A673 (cell line): ENCODE data around the gene RAB38. TPM values are rescaled to one million over a fixed set of nuclear protein-coding genes. Genes with fewer than 3 reads are reported as not detected.

Experiments used
- BruUV-seq: library from RNA; stranded (reverse); fragments of 400-500 nt; replicated peaks from 2 replicates; lab custom pipeline; 2021; lab: Mats Ljungman, UMichigan
- CTCF ChIA-PET: fragments of 300-600 bp; sonication (Branson Sonifier 250); formaldehyde crosslinking; loops from one replicate; lab custom pipeline; 2022; ENCODE audit warnings: antibody characterized with exemption; lab: Charles Lee
- POLR2A ChIA-PET: fragments of 300-600 bp; sonication (Branson Sonifier 250); formaldehyde crosslinking; loops from one replicate; lab custom pipeline; 2022; ENCODE audit warnings: antibody characterized with exemption; ENCODE audit not compliant: low non-redundant PET; lab: Charles Lee
- DNase-seq: peaks from one replicate; pipeline ENCODE4 v3.0.0-alpha.2; 2015; ENCODE audit warnings: low spot score
- H3K27ac ChIP-seq: fragments of 200-600 bp; sonication (generic); 2 replicates; pipeline ENCODE4 v1.5.1; 2016; ENCODE audit warnings: mixed run types, low read depth, mild to moderate bottlenecking, mixed read lengths, antibody characterized with exemption, low read length; ENCODE audit not compliant: poor library complexity, severe bottlenecking
- H3K27me3 ChIP-seq: fragments of 200-600 bp; sonication (generic); replicated peaks from 2 replicates; pipeline ENCODE4 v1.6.1; 2017; ENCODE audit warnings: mixed run types, low read depth, mild to moderate bottlenecking, mixed read lengths, antibody characterized with exemption, low read length; ENCODE audit not compliant: insufficient read depth, poor library complexity
- H3K36me3 ChIP-seq: fragments of 200-600 bp; sonication (generic); 2 replicates; pipeline ENCODE4 v1.6.1; 2016; ENCODE audit warnings: mixed run types, mild to moderate bottlenecking, mixed read lengths, antibody characterized with exemption, low read length; ENCODE audit not compliant: insufficient read depth, poor library complexity, severe bottlenecking
- H3K4me1 ChIP-seq: fragments of 200-600 bp; sonication (generic); 2 replicates; pipeline ENCODE4 v1.6.1; 2017; ENCODE audit warnings: mixed run types, mild to moderate bottlenecking, mixed read lengths, antibody characterized with exemption, low read length; ENCODE audit not compliant: insufficient read depth, poor library complexity, severe bottlenecking
- H3K4me3 ChIP-seq: fragments of 200-600 bp; sonication (generic); 2 replicates; pipeline ENCODE4 v1.5.1; 2016; ENCODE audit warnings: low read depth, mixed run types, mild to moderate bottlenecking, mixed read lengths, low read length; ENCODE audit not compliant: poor library complexity, severe bottlenecking
- H3K9me3 ChIP-seq: fragments of 200-600 bp; sonication (generic); 2 replicates; pipeline ENCODE4 v1.6.1; 2016; ENCODE audit warnings: mixed run types, low read depth, mild to moderate bottlenecking, mixed read lengths, antibody characterized with exemption, low read length; ENCODE audit not compliant: poor library complexity, severe bottlenecking
- EZH2 ChIP-seq: fragments of 200-600 bp; sonication (generic); IDR thresholded peaks from 2 replicates; pipeline ENCODE4 v1.6.1; 2017; ENCODE audit warnings: borderline replicate concordance, low read depth, mild to moderate bottlenecking, mixed read lengths, antibody characterized with exemption, low read length; ENCODE audit not compliant: poor library complexity, severe bottlenecking
- intact Hi-C: fragments of 100-400 bp; cut with micrococcal nuclease; formaldehyde crosslinking; loops from one replicate; pipeline ENCODE4 v1.10.0; 2022; ENCODE audit not compliant: unreplicated experiment
- total RNA-seq: library from RNA; stranded (reverse); gene quantifications from 2 replicates; pipeline ENCODE4 v1.2.3, GENCODE V29; 2021
- TF ChIP-seq, protein P1 (sequence below): fragments of 300-800, 200-600 bp; sonication (generic); conservative IDR thresholded peaks from 2 replicates; pipeline ENCODE4 v1.5.1; 2017; ENCODE audit warnings: low read depth, mild to moderate bottlenecking, antibody characterized with exemption, low read length, moderate library complexity, mixed read lengths

Gene RAB38
- total RNA-seq, 1 experiment from 2014 or later = 1.6 TPM

DNA sequence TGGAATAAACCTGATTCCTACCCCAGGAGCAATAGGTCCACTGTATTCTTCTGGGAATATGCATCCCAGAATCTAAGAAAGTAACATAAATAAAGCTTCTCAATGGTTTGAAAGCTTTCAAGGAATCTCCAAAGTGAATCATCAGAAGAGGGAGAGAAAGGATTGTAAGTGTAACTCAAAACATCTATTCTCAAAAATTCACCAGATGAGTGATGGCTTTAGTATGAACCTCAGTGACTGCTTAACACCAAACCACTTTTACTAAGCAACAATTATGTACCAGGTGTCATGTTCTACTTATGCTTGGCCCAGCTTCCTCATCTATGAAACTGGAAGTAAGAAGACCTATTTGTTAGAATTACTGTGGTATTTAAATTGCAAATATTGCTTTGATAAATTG, 7.4 kb downstream of the RAB38 start:
- BruUV-seq = no TSS peak
- no peak for TF ChIP-seq EZH2
- TF ChIP-seq, protein P1, sequence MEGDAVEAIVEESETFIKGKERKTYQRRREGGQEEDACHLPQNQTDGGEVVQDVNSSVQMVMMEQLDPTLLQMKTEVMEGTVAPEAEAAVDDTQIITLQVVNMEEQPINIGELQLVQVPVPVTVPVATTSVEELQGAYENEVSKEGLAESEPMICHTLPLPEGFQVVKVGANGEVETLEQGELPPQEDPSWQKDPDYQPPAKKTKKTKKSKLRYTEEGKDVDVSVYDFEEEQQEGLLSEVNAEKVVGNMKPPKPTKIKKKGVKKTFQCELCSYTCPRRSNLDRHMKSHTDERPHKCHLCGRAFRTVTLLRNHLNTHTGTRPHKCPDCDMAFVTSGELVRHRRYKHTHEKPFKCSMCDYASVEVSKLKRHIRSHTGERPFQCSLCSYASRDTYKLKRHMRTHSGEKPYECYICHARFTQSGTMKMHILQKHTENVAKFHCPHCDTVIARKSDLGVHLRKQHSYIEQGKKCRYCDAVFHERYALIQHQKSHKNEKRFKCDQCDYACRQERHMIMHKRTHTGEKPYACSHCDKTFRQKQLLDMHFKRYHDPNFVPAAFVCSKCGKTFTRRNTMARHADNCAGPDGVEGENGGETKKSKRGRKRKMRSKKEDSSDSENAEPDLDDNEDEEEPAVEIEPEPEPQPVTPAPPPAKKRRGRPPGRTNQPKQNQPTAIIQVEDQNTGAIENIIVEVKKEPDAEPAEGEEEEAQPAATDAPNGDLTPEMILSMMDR = no peak
- no peaks in the 10 kb centered on the region for H3K36me3 ChIP-seq
- ChIA-PET POLR2A (no interaction called here), CTCF (no interaction called here)
- no peak for DNase-seq
- intact Hi-C loops = loop anchor here (5.0 kb wide), 1 partner anchor 379 kb away; no protein-coding TSS in a partner anchor
- no peak overlapping the region for H3K27ac ChIP-seq
- no peak overlapping the region for H3K4me3 ChIP-seq
- H3K27me3 ChIP-seq = no peaks in the 10 kb centered on the region
- H3K9me3 ChIP-seq = no peaks in the 10 kb centered on the region
- no peaks in the 10 kb centered on the region for H3K4me1 ChIP-seq

- H3K4me3 ChIP-seq = no peak overlapping the region
- ChIA-PET POLR2A (no interaction called here), CTCF (no interaction called here)
- H3K27ac ChIP-seq = no peak overlapping the region
- no peaks in the 10 kb centered on the region for H3K27me3 ChIP-seq
- no peak for TF ChIP-seq EZH2
- TF ChIP-seq, protein P1 = no peak
- H3K36me3 ChIP-seq = no peaks in the 10 kb centered on the region
- H3K9me3 ChIP-seq = no peaks in the 10 kb centered on the region
- no peak for DNase-seq
- H3K4me1 ChIP-seq = no peaks in the 10 kb centered on the region
- no TSS peak for BruUV-seq
- intact Hi-C loops = loop anchor here (5.0 kb wide), 1 partner anchor 382 kb away; no protein-coding TSS in a partner anchor
These were observed 10.2 kb downstream of the RAB38 start for GRCh38 chr11:88164806-88165585.

DNA sequence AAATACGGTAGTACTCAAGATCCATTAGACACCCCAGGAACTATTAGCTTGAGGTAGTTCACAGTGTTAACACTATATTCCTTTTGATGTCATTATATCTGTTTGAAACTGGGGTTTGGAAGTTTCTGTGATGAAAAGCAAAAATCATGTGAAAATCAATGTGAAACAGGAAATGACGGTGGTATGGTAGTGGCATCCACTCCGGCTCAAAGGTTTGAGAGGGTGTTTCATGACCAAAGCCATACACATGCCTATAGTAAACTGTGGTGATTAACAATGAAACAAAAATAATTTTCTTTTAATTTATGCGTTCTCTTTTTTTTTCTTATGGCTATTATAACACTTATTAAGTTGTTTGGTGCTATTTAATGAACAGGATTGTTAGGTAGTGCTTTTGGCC, 10.9 kb downstream of the RAB38 start:
- Histone ChIP-seq H3K4me3 (no peak overlapping the region), H3K27me3 (no peaks in the 10 kb centered on the region), H3K36me3 (no peaks in the 10 kb centered on the region), H3K9me3 (no peaks in the 10 kb centered on the region), H3K27ac (no peak overlapping the region), H3K4me1 (no peaks in the 10 kb centered on the region)
- TF ChIP-seq, protein P1 = no peak
- TF ChIP-seq EZH2 = no peak
- intact Hi-C loops = no loop called here
- ChIA-PET CTCF (no interaction called here), POLR2A (no interaction called here)
- DNase-seq = no peak
- BruUV-seq = no TSS peak
